HL-60 (cell line): ENCODE measurements around the gene TMTC2.

Source experiments
- DNase-seq, 2 experiments: peaks; one replicate each; pipeline ENCODE4 v3.0.0-alpha.2; 2010 to 2020; ENCODE audit warnings: low read depth in 1 of 2, low spot score in 1 of 2
- H3K27ac ChIP-seq: fragments of 250-450 bp; sonication (Bioruptor Pico); replicated peaks from 2 replicates; pipeline ENCODE4 v1.5.1; 2020; ENCODE audit warnings: mild to moderate bottlenecking, moderate library complexity
- H3K27me3 ChIP-seq: fragments of 250-450 bp; sonication (Bioruptor Pico); 2 replicates; pipeline ENCODE4 v1.5.1; 2021; ENCODE audit warnings: mild to moderate bottlenecking, moderate library complexity; ENCODE audit not compliant: insufficient read depth, poor library complexity, severe bottlenecking
- H3K4me3 ChIP-seq: replicated peaks from 2 replicates; pipeline ENCODE4 v1.5.1; 2011; ENCODE audit warnings: mild to moderate bottlenecking, control low read depth, low read length; ENCODE audit not compliant: insufficient read depth
- CTCF ChIP-seq: IDR thresholded peaks from one replicate; pipeline ENCODE4 v1.5.1; 2011; ENCODE audit warnings: low read length, control low read depth, inconsistent platforms; ENCODE audit not compliant: insufficient read depth
- GABPA ChIP-seq: IDR thresholded peaks from 2 replicates; pipeline ENCODE4 v1.6.1; 2012; ENCODE audit warnings: low read depth
- POLR2AphosphoS5 ChIP-seq: IDR thresholded peaks from 2 replicates; pipeline ENCODE4 v1.6.1; 2012; ENCODE audit warnings: low read depth
- SPI1 ChIP-seq: IDR thresholded peaks from 2 replicates; pipeline ENCODE4 v1.6.1; 2012; ENCODE audit warnings: low read depth, mild to moderate bottlenecking, borderline replicate concordance
- TF ChIP-seq, protein P1 (sequence below): IDR thresholded peaks from 2 replicates; pipeline ENCODE4 v1.6.1; 2012; ENCODE audit warnings: low read depth; ENCODE audit not compliant: insufficient replicate concordance

Gene TMTC2

DNA sequence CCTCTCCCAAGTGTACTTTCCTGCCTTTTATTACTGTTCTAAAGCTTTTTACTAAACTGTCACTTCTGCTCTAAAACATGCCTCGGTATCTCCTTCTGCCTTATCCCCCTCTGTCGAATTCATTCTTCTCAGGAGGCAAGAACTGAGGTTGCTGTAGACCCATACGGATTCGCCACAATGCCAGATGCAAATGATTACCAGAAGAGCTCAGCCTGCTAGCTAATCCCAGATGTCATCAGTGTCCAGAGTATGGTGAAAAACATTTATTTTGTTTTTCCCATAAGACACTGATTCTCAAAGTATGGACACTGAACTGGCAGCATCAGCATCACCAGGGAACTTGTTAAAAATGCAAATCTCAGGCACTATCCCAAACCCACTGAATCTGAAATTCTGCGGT is 359.3 kb downstream of the TMTC2 start:
- no peak overlapping the region for H3K4me3 ChIP-seq
- no peak overlapping the region for H3K27ac ChIP-seq
- no peaks in the 10 kb centered on the region for H3K27me3 ChIP-seq
- no peak for TF ChIP-seq POLR2AphosphoS5
- TF ChIP-seq GABPA, result no peak
- TF ChIP-seq, protein P1, sequence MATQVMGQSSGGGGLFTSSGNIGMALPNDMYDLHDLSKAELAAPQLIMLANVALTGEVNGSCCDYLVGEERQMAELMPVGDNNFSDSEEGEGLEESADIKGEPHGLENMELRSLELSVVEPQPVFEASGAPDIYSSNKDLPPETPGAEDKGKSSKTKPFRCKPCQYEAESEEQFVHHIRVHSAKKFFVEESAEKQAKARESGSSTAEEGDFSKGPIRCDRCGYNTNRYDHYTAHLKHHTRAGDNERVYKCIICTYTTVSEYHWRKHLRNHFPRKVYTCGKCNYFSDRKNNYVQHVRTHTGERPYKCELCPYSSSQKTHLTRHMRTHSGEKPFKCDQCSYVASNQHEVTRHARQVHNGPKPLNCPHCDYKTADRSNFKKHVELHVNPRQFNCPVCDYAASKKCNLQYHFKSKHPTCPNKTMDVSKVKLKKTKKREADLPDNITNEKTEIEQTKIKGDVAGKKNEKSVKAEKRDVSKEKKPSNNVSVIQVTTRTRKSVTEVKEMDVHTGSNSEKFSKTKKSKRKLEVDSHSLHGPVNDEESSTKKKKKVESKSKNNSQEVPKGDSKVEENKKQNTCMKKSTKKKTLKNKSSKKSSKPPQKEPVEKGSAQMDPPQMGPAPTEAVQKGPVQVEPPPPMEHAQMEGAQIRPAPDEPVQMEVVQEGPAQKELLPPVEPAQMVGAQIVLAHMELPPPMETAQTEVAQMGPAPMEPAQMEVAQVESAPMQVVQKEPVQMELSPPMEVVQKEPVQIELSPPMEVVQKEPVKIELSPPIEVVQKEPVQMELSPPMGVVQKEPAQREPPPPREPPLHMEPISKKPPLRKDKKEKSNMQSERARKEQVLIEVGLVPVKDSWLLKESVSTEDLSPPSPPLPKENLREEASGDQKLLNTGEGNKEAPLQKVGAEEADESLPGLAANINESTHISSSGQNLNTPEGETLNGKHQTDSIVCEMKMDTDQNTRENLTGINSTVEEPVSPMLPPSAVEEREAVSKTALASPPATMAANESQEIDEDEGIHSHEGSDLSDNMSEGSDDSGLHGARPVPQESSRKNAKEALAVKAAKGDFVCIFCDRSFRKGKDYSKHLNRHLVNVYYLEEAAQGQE, result no peak
- DNase-seq, result no peak

DNA sequence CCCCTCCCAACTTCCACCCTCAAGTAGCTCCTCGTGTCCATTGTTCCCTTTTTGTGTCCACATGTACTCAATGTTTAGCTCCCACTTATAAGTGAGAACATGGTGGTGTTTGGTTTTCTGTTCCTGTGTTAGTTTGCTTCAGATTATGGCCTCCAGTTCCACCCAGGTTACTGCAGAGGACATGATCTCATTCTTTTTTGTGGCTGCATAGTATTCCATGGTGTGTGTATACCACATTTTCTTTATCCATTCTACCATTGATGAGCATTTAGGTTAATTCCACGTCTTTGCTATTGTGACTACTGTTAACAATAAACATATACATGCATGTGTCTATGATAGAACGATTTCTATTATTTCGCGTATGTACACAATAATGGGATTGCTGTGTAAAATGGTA is 362.6 kb downstream of the TMTC2 start:
- Histone ChIP-seq H3K27me3 (no peaks in the 10 kb centered on the region), H3K27ac (no peak overlapping the region), H3K4me3 (no peak overlapping the region)
- DNase-seq, result no peak
- TF ChIP-seq POLR2AphosphoS5 (no peak), SPI1 (no peak), CTCF (no peak), GABPA (no peak)
- TF ChIP-seq, protein P1, result no peak

DNA sequence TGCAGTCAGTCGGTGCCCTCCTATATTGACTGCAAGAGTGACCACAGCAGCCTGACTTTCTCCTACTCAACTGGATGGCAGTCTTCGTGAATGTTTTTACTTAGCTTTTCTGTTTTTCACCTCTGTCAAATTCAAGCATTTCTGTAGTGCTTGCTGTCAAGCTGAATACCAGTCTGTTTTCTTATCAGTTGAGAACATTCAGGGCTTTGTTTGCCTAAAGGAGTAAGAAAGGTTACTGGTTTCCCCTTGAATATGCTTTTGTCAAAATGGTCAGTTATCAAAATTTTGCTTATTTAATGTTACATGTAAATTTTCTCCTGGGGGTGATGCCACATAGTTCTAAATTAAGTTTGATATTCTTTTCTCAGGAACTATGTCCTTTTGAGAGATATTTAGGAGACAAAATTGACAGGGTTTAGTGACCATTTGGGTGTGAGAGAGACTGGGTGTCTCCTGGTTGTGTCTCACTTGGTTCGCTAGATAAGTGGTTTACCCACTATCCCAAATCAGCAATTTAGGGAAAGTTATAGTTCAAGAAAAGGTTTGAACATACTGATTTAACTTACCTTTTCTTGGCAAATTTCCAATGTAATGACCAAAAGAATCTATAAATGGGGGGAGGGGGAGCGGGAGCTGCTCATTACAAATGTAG is 366.3 kb downstream of the TMTC2 start:
- TF ChIP-seq CTCF (no peak), GABPA (no peak), SPI1 (no peak), POLR2AphosphoS5 (no peak)
- TF ChIP-seq, protein P1, result no peak
- no peaks in the 10 kb centered on the region for H3K27me3 ChIP-seq
- H3K27ac ChIP-seq, result no peak overlapping the region
- no peak overlapping the region for H3K4me3 ChIP-seq
- DNase-seq, result no peak
